Measurements from ENCODE around the gene ZHX3. TPM values are rescaled to one million over a fixed set of nuclear protein-coding genes. Genes with fewer than 3 reads are reported as not detected.

Gene ZHX3
- total and polyA plus RNA-seq, 2 of the 4 experiments (the other 2 are of a cell fraction): 25.0 to 28.0 TPM

DNA sequence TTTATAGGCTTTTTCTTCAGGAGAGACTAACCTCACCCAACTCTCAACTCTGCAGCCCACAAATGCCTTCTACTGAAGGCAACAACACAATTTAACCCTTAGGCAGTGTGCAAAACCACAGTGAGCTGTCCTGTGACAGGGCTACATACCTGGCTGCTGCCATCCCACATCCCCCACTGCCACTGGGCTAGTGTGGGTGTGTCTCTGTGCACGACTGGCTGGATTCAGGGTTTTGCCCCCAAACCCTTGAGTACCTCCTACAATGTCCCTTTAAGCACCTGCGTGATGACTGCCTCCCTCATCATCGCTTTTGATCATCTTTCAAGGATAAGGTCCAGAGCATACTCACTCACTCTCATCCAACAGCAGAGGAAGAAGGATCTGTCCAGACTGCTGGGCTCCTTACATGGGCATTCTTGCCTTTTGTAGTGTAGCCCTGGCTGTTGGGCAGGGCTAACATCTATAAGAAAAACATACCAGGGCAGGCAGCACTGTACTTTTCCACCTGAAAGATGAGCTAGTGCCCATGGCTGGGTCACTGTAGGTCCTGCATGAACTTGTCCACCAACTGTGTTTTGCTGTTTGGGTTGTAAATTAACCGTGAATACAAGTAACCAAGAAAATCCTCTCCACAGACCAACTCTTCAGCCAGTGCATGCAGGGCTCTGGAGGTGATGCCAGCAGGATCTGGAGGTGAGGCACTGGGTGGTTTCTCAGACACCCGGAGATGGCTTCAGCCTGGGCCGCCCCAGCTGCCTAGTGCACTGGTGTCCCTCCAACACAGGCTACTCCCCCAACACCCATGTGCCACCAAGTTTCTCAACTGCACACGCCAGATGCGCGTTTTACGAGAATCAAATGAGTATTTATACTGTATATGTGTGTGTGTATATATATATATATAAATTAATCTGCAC, 135.0 kb downstream of the ZHX3 start:
- no peak overlapping the region for H3K4ac ChIP-seq (ENCODE audit: low read depth, low read length)
- no peak overlapping the region for H2AK5ac ChIP-seq (ENCODE audit: low read depth, low read length)
- dilution Hi-C loops (cut with HindIII; ENCODE audit: low sequenced_read_pairs, unreplicated experiment): no loop called here
- no peak overlapping the region for H4K8ac ChIP-seq (ENCODE audit: low read depth in 2 of 2, low read length in 2 of 2)
- intact Hi-C loops (cut with micrococcal nuclease): no loop called here
- peaks cover 38 to 73% of the 10 kb centered on the region in 2 experiments for H3K79me1 ChIP-seq (ENCODE audit: low read depth in 1 of 2, low read length in 2 of 2)
- no TSS peak for BruUV-seq (replicated peaks)
- no peak overlapping the region for H3K4me3 ChIP-seq (ENCODE audit: insufficient read depth, low read depth, low read length)
- peaks cover 14% of the 10 kb centered on the region for H3K4me1 ChIP-seq (ENCODE audit: control insufficient read depth, insufficient read depth, low read length)
- no peak overlapping the region for H4K5ac ChIP-seq (ENCODE audit: low read depth, low read length)
- H2BK5ac ChIP-seq (ENCODE audit: low read depth, low read length, poor library complexity, severe bottlenecking): no peak overlapping the region
- no peak overlapping the region for H2BK15ac ChIP-seq (ENCODE audit: low read depth, low read length)
- ATAC-seq (ENCODE audit: low read depth) (no peak), DNase-seq (no peak)
- no peak overlapping the region for H3K23ac ChIP-seq (ENCODE audit: low read depth, low read length)
- H3K36me3 ChIP-seq (ENCODE audit: control insufficient read depth, insufficient read depth, low read length): peaks cover 23% of the 10 kb centered on the region
- no peak overlapping the region for H3K27ac ChIP-seq (ENCODE audit: insufficient read depth, low read length)
- no peak overlapping the region for H2AK9ac ChIP-seq (replicated peaks; ENCODE audit: low read depth, low read length, poor library complexity)
- no peak overlapping the region for H2BK20ac ChIP-seq (ENCODE audit: low read depth, low read length)
- no peak overlapping the region for H2AFZ ChIP-seq (replicated peaks; ENCODE audit: low read length, poor library complexity)
- no peaks in the 10 kb centered on the region for H3K9me3 ChIP-seq (ENCODE audit: control insufficient read depth, insufficient read depth, low read length)
- H3K9me1 ChIP-seq (ENCODE audit: insufficient read depth, low read length): peaks cover 42% of the 10 kb centered on the region
- ChIA-PET CTCF (no interaction called here), POLR2A (ENCODE audit: unreplicated experiment) (no interaction called here)
- no peak overlapping the region for H3K4me2 ChIP-seq (ENCODE audit: low read depth, low read length)
- no peak overlapping the region for H3K9ac ChIP-seq (ENCODE audit: low read depth, low read length)
- no peak overlapping the region for H4K91ac ChIP-seq (ENCODE audit: insufficient read depth, low read depth, low read length)
- in situ Hi-C loops (cut with MboI; ENCODE audit: low sequenced_read_pairs): no loop called here
- no peak overlapping the region for H3K56ac ChIP-seq (ENCODE audit: extremely low read depth, insufficient read depth, low read length)
- H2BK120ac ChIP-seq (ENCODE audit: low read depth, low read length): no peak overlapping the region
- peaks cover 6% of the 10 kb centered on the region for H4K20me1 ChIP-seq (ENCODE audit: insufficient read depth, low read length)
- no peak overlapping the region for H3K18ac ChIP-seq (ENCODE audit: low read depth, low read length)
- TF ChIP-seq MAZ (IDR thresholded peaks at IDR 0.05; ENCODE audit: borderline replicate concordance, low read depth, low read length): no peak
- TF ChIP-seq, protein P1, sequence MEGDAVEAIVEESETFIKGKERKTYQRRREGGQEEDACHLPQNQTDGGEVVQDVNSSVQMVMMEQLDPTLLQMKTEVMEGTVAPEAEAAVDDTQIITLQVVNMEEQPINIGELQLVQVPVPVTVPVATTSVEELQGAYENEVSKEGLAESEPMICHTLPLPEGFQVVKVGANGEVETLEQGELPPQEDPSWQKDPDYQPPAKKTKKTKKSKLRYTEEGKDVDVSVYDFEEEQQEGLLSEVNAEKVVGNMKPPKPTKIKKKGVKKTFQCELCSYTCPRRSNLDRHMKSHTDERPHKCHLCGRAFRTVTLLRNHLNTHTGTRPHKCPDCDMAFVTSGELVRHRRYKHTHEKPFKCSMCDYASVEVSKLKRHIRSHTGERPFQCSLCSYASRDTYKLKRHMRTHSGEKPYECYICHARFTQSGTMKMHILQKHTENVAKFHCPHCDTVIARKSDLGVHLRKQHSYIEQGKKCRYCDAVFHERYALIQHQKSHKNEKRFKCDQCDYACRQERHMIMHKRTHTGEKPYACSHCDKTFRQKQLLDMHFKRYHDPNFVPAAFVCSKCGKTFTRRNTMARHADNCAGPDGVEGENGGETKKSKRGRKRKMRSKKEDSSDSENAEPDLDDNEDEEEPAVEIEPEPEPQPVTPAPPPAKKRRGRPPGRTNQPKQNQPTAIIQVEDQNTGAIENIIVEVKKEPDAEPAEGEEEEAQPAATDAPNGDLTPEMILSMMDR (conservative IDR thresholded peaks at IDR 0.05; ENCODE audit: low read depth, low read length): no peak
- TF ChIP-seq CEBPB (IDR thresholded peaks at IDR 0.05; ENCODE audit: low read depth, low read length): no peak
- TF ChIP-seq, protein P2, sequence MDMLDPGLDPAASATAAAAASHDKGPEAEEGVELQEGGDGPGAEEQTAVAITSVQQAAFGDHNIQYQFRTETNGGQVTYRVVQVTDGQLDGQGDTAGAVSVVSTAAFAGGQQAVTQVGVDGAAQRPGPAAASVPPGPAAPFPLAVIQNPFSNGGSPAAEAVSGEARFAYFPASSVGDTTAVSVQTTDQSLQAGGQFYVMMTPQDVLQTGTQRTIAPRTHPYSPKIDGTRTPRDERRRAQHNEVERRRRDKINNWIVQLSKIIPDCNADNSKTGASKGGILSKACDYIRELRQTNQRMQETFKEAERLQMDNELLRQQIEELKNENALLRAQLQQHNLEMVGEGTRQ (IDR thresholded peaks at IDR 0.05; ENCODE audit: low read depth, low read length): no peak
- no peak for TF ChIP-seq SMC3 (IDR thresholded peaks at IDR 0.05; ENCODE audit: low read depth, low read length)
- TF ChIP-seq RCOR1 (IDR thresholded peaks at IDR 0.05; ENCODE audit: insufficient replicate concordance, low read length): no peak
- no peak for TF ChIP-seq NFE2L2 (IDR thresholded peaks at IDR 0.05; ENCODE audit: low read depth, low read length)
- TF ChIP-seq POLR2A (IDR thresholded peaks at IDR 0.05; ENCODE audit: low read depth, low read length): no peak
- TF ChIP-seq, protein P3, sequence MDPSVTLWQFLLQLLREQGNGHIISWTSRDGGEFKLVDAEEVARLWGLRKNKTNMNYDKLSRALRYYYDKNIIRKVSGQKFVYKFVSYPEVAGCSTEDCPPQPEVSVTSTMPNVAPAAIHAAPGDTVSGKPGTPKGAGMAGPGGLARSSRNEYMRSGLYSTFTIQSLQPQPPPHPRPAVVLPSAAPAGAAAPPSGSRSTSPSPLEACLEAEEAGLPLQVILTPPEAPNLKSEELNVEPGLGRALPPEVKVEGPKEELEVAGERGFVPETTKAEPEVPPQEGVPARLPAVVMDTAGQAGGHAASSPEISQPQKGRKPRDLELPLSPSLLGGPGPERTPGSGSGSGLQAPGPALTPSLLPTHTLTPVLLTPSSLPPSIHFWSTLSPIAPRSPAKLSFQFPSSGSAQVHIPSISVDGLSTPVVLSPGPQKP (IDR thresholded peaks at IDR 0.05; ENCODE audit: borderline replicate concordance, low read depth, low read length): no peak
- TF ChIP-seq RAD21 (IDR thresholded peaks at IDR 0.05; ENCODE audit: low read length): no peak
- no peak for TF ChIP-seq MXI1 (IDR thresholded peaks at IDR 0.05; ENCODE audit: borderline replicate concordance, low read depth, low read length)
- 85% methylated on average over 3 of the region's 10 CpGs; no CpG with 5 or more reads in 1 of the 2 experiments for WGBS, 2 experiments (ENCODE audit: extremely low coverage in 2 of 2, insufficient read length in 1 of 2)
- H3K27me3 ChIP-seq (ENCODE audit: control insufficient read depth, insufficient read depth, low read length): no peaks in the 10 kb centered on the region
- no peak overlapping the region for H3K14ac ChIP-seq (replicated peaks; ENCODE audit: low read depth, low read length)
